KMS-11 (cell line): Measurements from ENCODE around the gene RAP2C.

Source experiments
- H2AFZ ChIP-seq: fragments of 200-600 bp; sonication (generic); 2 replicates; pipeline ENCODE4 v1.6.1; 2016; ENCODE audit warnings: antibody characterized with exemption, mixed run types, low read depth
- H3K27ac ChIP-seq: fragments of 200-600 bp; sonication (generic); 2 replicates; pipeline ENCODE4 v1.6.1; 2016; ENCODE audit warnings: mild to moderate bottlenecking, mixed run types
- H3K27me3 ChIP-seq: fragments of 200-600 bp; sonication (generic); 2 replicates; pipeline ENCODE4 v1.6.1; 2017; ENCODE audit warnings: mild to moderate bottlenecking, low read depth, mixed run types, moderate library complexity; ENCODE audit not compliant: insufficient read depth
- H3K36me3 ChIP-seq: fragments of 200-600 bp; sonication (generic); 2 replicates; pipeline ENCODE4 v1.6.1; 2017; ENCODE audit warnings: mild to moderate bottlenecking, mixed run types; ENCODE audit not compliant: insufficient read depth
- H3K4me1 ChIP-seq: fragments of 200-600 bp; sonication (generic); 2 replicates; pipeline ENCODE4 v1.6.1; 2016; ENCODE audit warnings: mild to moderate bottlenecking, low read depth, mixed run types; ENCODE audit not compliant: poor library complexity, severe bottlenecking
- H3K4me2 ChIP-seq: fragments of 200-600 bp; sonication (generic); 2 replicates; pipeline ENCODE4 v1.7.0; 2016; ENCODE audit warnings: mild to moderate bottlenecking, mixed run types
- H3K4me3 ChIP-seq: fragments of 200-600 bp; sonication (generic); IDR thresholded peaks from 2 replicates; pipeline ENCODE4 v1.6.1; 2017; ENCODE audit warnings: low read depth, low read length, mixed read lengths; ENCODE audit not compliant: insufficient read depth
- H3K79me2 ChIP-seq: fragments of 200-600 bp; sonication (generic); 2 replicates; pipeline ENCODE4 v1.6.1; 2016; ENCODE audit warnings: low read depth, mixed run types; ENCODE audit not compliant: insufficient read depth
- H3K9ac ChIP-seq: fragments of 200-600 bp; sonication (generic); 2 replicates; pipeline ENCODE4 v1.6.1; 2016; ENCODE audit warnings: mild to moderate bottlenecking, mixed run types
- H4K20me1 ChIP-seq: fragments of 200-600 bp; sonication (generic); 2 replicates; pipeline ENCODE4 v1.6.1; 2016; ENCODE audit warnings: mild to moderate bottlenecking, mixed run types; ENCODE audit not compliant: insufficient read depth
- TF ChIP-seq, protein P1 (sequence below): fragments of 200-600 bp; sonication (generic); conservative IDR thresholded peaks from 2 replicates; pipeline ENCODE4 v1.6.1; 2017; ENCODE audit warnings: low read depth, mild to moderate bottlenecking, antibody characterized with exemption, low read length, moderate library complexity, mixed read lengths

The RAP2C gene

DNA sequence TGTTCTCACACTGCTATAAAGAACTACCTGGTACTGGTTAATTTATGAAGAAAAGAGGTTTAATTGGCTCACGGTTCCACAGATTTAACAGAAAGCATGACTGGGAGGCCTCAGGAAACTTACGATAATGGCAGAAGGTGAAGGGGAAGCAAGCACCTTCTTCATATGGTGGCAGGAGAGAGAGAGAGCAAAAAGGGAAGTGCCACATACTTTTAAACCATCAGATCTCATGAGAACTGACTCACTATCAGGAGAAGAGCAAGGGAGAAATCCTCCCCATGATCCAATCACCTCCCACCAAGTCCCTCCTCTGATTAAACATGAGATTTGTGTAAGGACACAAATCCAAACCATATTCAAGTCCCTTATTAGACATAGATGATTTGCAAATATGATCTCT is 12.3 kb upstream of the RAP2C start:
- Histone ChIP-seq H3K4me3 (no peak overlapping the region), H3K4me1 (peaks cover 7% of the 10 kb centered on the region), H4K20me1 (no peaks in the 10 kb centered on the region), H3K27ac (no peak overlapping the region), H3K79me2 (no peaks in the 10 kb centered on the region), H3K4me2 (no peak overlapping the region), H3K36me3 (no peaks in the 10 kb centered on the region), H3K9ac (no peak overlapping the region), H2AFZ (no peak overlapping the region), H3K27me3 (no peaks in the 10 kb centered on the region)
- TF ChIP-seq, protein P1, sequence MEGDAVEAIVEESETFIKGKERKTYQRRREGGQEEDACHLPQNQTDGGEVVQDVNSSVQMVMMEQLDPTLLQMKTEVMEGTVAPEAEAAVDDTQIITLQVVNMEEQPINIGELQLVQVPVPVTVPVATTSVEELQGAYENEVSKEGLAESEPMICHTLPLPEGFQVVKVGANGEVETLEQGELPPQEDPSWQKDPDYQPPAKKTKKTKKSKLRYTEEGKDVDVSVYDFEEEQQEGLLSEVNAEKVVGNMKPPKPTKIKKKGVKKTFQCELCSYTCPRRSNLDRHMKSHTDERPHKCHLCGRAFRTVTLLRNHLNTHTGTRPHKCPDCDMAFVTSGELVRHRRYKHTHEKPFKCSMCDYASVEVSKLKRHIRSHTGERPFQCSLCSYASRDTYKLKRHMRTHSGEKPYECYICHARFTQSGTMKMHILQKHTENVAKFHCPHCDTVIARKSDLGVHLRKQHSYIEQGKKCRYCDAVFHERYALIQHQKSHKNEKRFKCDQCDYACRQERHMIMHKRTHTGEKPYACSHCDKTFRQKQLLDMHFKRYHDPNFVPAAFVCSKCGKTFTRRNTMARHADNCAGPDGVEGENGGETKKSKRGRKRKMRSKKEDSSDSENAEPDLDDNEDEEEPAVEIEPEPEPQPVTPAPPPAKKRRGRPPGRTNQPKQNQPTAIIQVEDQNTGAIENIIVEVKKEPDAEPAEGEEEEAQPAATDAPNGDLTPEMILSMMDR, result no peak

DNA sequence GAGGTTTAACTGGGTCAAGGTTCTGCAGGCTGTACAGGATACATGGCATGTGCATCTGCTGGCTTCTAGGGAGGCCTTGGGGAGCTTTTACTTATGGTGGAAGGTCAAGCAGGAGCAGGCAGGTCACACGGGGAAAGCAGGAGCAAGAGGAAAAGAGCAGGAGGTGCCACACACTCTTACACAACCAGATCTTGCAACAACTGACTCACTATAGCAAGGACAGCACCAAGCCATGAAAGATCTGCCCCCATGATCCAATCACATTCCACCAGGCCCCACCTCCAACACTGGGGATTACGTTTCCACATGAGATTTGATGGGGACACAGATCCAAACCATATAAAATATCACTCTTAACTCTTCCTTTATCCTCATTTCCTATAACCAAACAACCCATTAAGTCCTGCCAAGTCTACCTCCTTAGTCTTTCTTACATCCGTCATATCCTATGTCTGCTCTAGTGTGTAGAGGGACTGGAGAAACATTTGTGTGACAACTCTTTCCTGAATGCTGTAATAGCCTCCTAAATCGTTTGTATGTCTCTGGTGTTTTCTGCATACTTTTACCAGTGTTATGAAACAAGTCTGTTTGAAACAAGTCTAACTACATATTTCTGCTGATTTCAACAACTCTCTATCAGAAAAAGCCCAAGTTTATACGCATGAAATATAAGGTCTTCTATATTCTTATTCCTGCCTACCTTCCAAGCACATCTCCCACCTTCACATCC is 8.3 kb upstream of the RAP2C start:
- Histone ChIP-seq H3K4me2 (no peak overlapping the region), H3K36me3 (no peaks in the 10 kb centered on the region), H4K20me1 (no peaks in the 10 kb centered on the region), H3K27ac (no peak overlapping the region), H2AFZ (no peak overlapping the region), H3K4me3 (no peak overlapping the region), H3K27me3 (no peaks in the 10 kb centered on the region), H3K9ac (no peak overlapping the region), H3K4me1 (peaks cover 7% of the 10 kb centered on the region), H3K79me2 (no peaks in the 10 kb centered on the region)
- TF ChIP-seq, protein P1, result no peak

DNA sequence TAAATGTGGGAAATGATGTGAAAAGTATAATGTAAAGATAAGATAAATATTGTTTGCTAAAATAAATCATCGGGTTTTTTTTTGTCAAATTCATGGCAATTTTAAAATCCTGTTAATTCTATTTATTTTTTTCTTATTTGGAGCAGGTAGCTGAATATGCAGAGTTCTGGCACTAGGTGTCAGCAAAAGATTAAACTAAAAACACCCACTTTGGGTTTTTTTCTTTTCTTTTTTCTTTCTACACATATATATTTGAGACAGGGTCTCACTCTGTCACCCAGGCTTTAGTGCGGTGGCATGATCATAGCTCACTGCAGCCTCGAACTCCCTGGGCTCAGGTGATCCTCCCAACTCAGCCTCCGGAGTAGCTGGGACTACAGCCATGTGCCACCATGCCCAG is 6.9 kb upstream of the RAP2C start:
- H3K36me3 ChIP-seq, result no peaks in the 10 kb centered on the region
- TF ChIP-seq, protein P1, result no peak; the same call in 1 of the 2 replicates
- no peaks in the 10 kb centered on the region for H3K79me2 ChIP-seq
- H3K27ac ChIP-seq, result no peak overlapping the region
- H3K27me3 ChIP-seq, result no peaks in the 10 kb centered on the region
- H3K4me3 ChIP-seq, result no peak overlapping the region
- no peak overlapping the region for H3K9ac ChIP-seq
- no peaks in the 10 kb centered on the region for H4K20me1 ChIP-seq
- no peak overlapping the region for H3K4me2 ChIP-seq
- peaks cover 6% of the 10 kb centered on the region for H3K4me1 ChIP-seq
- H2AFZ ChIP-seq, result no peak overlapping the region

DNA sequence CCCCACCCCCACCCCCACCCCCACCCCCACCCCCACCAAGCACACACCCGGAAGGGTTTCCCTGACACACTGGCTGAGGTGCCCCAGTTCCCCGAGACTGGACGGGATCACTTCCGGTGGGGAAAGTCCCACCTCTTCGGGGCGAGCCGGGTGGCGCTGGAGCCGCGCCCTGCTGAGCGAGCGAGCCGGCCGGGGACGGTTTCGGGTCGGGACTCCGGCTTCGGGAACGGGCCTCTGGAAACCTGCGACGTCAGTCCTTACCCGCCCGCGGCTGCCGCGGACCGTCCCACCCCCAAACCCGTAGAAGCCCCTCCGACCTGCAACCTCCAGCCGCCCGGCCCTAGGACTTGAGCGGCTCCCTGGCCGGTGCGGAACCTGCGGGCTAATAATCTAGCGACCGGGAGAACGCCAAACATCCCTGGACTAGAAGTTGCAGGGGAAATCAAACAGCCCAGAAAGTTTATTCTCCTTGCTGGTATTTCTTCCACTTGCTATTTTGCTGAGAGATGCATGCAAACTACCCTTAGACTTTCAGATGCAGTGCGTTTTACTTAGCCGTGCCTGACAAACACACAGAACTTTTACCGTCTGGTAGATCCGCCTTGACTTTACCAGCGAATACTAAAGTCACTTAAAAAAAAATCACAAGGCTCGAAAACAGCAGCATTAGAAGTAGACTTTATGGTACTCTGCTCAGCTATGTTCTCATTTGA is 991 bp downstream of the RAP2C start:
- Histone ChIP-seq H3K36me3 (no peaks in the 10 kb centered on the region), H3K4me1 (peaks cover 34% of the 10 kb centered on the region), H3K9ac (peak overlapping the region; percentile 76), H3K27ac (peak overlapping the region; percentile 79), H4K20me1 (no peaks in the 10 kb centered on the region; the same call in 1 of the 2 replicates), H3K4me2 (peak overlapping the region; percentile 95), H3K79me2 (peaks cover 23% of the 10 kb centered on the region), H3K4me3 (no peak overlapping the region), H3K27me3 (no peaks in the 10 kb centered on the region), H2AFZ (peak overlapping the region; percentile 64)
- TF ChIP-seq, protein P1, result no peak
